Caco-2 (cell line): ENCODE results near the gene PRRX1. TPM values are rescaled to one million over a fixed set of nuclear protein-coding genes. Genes with fewer than 3 reads are reported as not detected.

Experiments used
- BruUV-seq: library from RNA; stranded (reverse); fragments of 400-500 nt; replicated peaks from 2 replicates; lab custom pipeline; 2021; lab: Mats Ljungman, UMichigan
- CTCF ChIA-PET: fragments of 300-600 bp; sonication (Branson Sonifier 250); formaldehyde crosslinking; loops from one replicate; lab custom pipeline; 2022; ENCODE audit warnings: antibody characterized with exemption; lab: Charles Lee
- POLR2A ChIA-PET: fragments of 300-600 bp; sonication (Branson Sonifier 250); formaldehyde crosslinking; loops from one replicate; lab custom pipeline; 2022; ENCODE audit warnings: antibody characterized with exemption; lab: Charles Lee
- DNase-seq, 2 experiments: peaks; one replicate each; pipeline versions ENCODE4 v3.0.0 to v3.0.0-alpha.2; 2020 to 2022
- H3K27me3 ChIP-seq: replicated peaks from 2 replicates; pipeline ENCODE4 v1.6.0; 2011; ENCODE audit warnings: low read length; ENCODE audit not compliant: control insufficient read depth, insufficient read depth
- H3K36me3 ChIP-seq: 2 replicates; pipeline ENCODE4 v1.5.1; 2011; ENCODE audit warnings: low read length; ENCODE audit not compliant: control insufficient read depth, insufficient read depth
- H3K4me1 ChIP-seq: fragments of 250-450 bp; sonication (Bioruptor Pico); 2 replicates; pipeline ENCODE4 v1.5.1; 2020; ENCODE audit warnings: mild to moderate bottlenecking
- H3K4me3 ChIP-seq: 2 replicates; pipeline ENCODE4 v1.5.1; 2011; ENCODE audit warnings: low read depth, mild to moderate bottlenecking, control low read depth, low read length
- H3K9me3 ChIP-seq: fragments of 250-450 bp; sonication (Bioruptor Pico); 2 replicates; pipeline ENCODE4 v1.5.1; 2020; ENCODE audit warnings: mild to moderate bottlenecking, moderate library complexity
- H3K27ac Mint-ChIP-seq: one replicate; pipeline ENCODE4 v1.8.0; 2022; ENCODE audit warnings: mixed read lengths; ENCODE audit not compliant: unreplicated experiment
- H3K27me3 Mint-ChIP-seq: one replicate; pipeline ENCODE4 v1.8.0; 2022; ENCODE audit warnings: mixed read lengths; ENCODE audit not compliant: insufficient read depth, unreplicated experiment
- H3K36me3 Mint-ChIP-seq: one replicate; pipeline ENCODE4 v1.8.0; 2022; ENCODE audit warnings: mild to moderate bottlenecking, mixed read lengths; ENCODE audit not compliant: insufficient read depth, unreplicated experiment
- H3K4me1 Mint-ChIP-seq: one replicate; pipeline ENCODE4 v1.8.0; 2022; ENCODE audit warnings: low read depth, mixed read lengths; ENCODE audit not compliant: unreplicated experiment
- H3K4me3 Mint-ChIP-seq: one replicate; pipeline ENCODE4 v1.8.0; 2022; ENCODE audit warnings: mild to moderate bottlenecking, moderate library complexity, mixed read lengths; ENCODE audit not compliant: unreplicated experiment
- H3K9me3 Mint-ChIP-seq: one replicate; pipeline ENCODE4 v1.8.0; 2022; ENCODE audit warnings: mixed read lengths; ENCODE audit not compliant: unreplicated experiment
- CTCF ChIP-seq, 2 experiments: fragments of 200-600 bp in 1 of 2; IDR thresholded peaks; 1 replicate in 1 of 2; 2 replicates in 1 of 2; pipeline versions ENCODE4 v1.5.1 to v1.8.0; 2011 to 2022; ENCODE audit warnings: antibody characterized with exemption in 1 of 2, control low read depth in 1 of 2, inconsistent platforms in 1 of 2, low read depth in 1 of 2, low read length in 1 of 2, mild to moderate bottlenecking in 1 of 2, moderate library complexity in 1 of 2; ENCODE audit not compliant: insufficient read depth in 1 of 2, severe bottlenecking in 1 of 2, unreplicated experiment in 1 of 2
- intact Hi-C: fragments of 100-400 bp; cut with micrococcal nuclease; formaldehyde crosslinking; loops from one replicate; pipeline ENCODE4 v1.10.0; 2022; ENCODE audit not compliant: unreplicated experiment
- total RNA-seq: library from RNA; stranded (reverse); gene quantifications from 2 replicates; pipeline ENCODE4 v1.2.3, GENCODE V29; 2022

Gene PRRX1
- total RNA-seq, 1 experiment from 2014 or later, result not detected

- ChIA-PET CTCF (interaction anchor here (0.6 kb wide), 1 partner anchor 95 kb away, joined by 10 read pairs; no protein-coding TSS in a partner anchor), POLR2A (no interaction called here)
- Mint-ChIP-seq H3K9me3 (no peaks in the 10 kb centered on the region), H3K4me1 (no peaks in the 10 kb centered on the region), H3K4me3 (no peak overlapping the region), H3K27ac (no peak overlapping the region), H3K36me3 (no peaks in the 10 kb centered on the region), H3K27me3 (peaks cover 29% of the 10 kb centered on the region)
- H3K9me3 ChIP-seq, result no peaks in the 10 kb centered on the region
- no peak for TF ChIP-seq CTCF (IDR thresholded peaks at IDR 0.05; ENCODE audit: insufficient read depth in 1 of 2, low read depth in 1 of 2, low read length in 1 of 2, severe bottlenecking in 1 of 2, unreplicated experiment in 1 of 2)
- BruUV-seq, result no TSS peak
- no peak overlapping the region for H3K4me3 ChIP-seq
- no peaks in the 10 kb centered on the region for H3K4me1 ChIP-seq
- no peak for DNase-seq
- no peaks in the 10 kb centered on the region; the same call in none of the 2 replicates for H3K27me3 ChIP-seq
- intact Hi-C loops, result no loop called here
- no peaks in the 10 kb centered on the region for H3K36me3 ChIP-seq
These were observed 5.9 kb downstream of the PRRX1 start for GRCh38 chr1:170669586-170670530.

- Mint-ChIP-seq H3K27me3 (peaks cover 31% of the 10 kb centered on the region), H3K27ac (no peak overlapping the region), H3K36me3 (no peaks in the 10 kb centered on the region), H3K4me1 (no peaks in the 10 kb centered on the region), H3K9me3 (no peaks in the 10 kb centered on the region), H3K4me3 (no peak overlapping the region)
- DNase-seq, result no peak
- H3K27me3 ChIP-seq, result no peaks in the 10 kb centered on the region; the same call in none of the 2 replicates
- no peak for TF ChIP-seq CTCF (IDR thresholded peaks at IDR 0.05; ENCODE audit: insufficient read depth in 1 of 2, low read depth in 1 of 2, low read length in 1 of 2, severe bottlenecking in 1 of 2, unreplicated experiment in 1 of 2)
- CTCF ChIA-PET, result no interaction called here
- H3K9me3 ChIP-seq, result no peaks in the 10 kb centered on the region
- no peaks in the 10 kb centered on the region for H3K4me1 ChIP-seq
- POLR2A ChIA-PET, result no interaction called here
- no peaks in the 10 kb centered on the region for H3K36me3 ChIP-seq
- BruUV-seq, result no TSS peak
- H3K4me3 ChIP-seq, result no peak overlapping the region
- intact Hi-C loops, result no loop called here
These were observed 7.1 kb downstream of the PRRX1 start for GRCh38 chr1:170670802-170671628.

- no TSS peak for BruUV-seq
- no peaks in the 10 kb centered on the region for H3K4me1 Mint-ChIP-seq
- POLR2A ChIA-PET, result no interaction called here
- CTCF ChIA-PET, result no interaction called here
- Histone ChIP-seq H3K4me3 (no peak overlapping the region), H3K9me3 (no peaks in the 10 kb centered on the region), H3K36me3 (no peaks in the 10 kb centered on the region), H3K27me3 (no peaks in the 10 kb centered on the region; the same call in none of the 2 replicates), H3K4me1 (no peaks in the 10 kb centered on the region)
- peaks cover 31% of the 10 kb centered on the region for H3K27me3 Mint-ChIP-seq
- H3K4me3 Mint-ChIP-seq, result no peak overlapping the region
- no peak overlapping the region for H3K27ac Mint-ChIP-seq
- no peak for DNase-seq
- no peak for TF ChIP-seq CTCF (IDR thresholded peaks at IDR 0.05; ENCODE audit: insufficient read depth in 1 of 2, low read depth in 1 of 2, low read length in 1 of 2, severe bottlenecking in 1 of 2, unreplicated experiment in 1 of 2)
- no peaks in the 10 kb centered on the region for H3K9me3 Mint-ChIP-seq
- no peaks in the 10 kb centered on the region for H3K36me3 Mint-ChIP-seq
- intact Hi-C loops, result no loop called here
These were observed 7.7 kb downstream of the PRRX1 start for GRCh38 chr1:170671629-170671963.
